ENCODE results near the gene PHOX2B.

GRCh38 chr4:41747230-41748055, 1.1 kb downstream of the PHOX2B start:
- TF ChIP-seq SUZ12 (IDR thresholded peaks at IDR 0.05; ENCODE audit: extremely low read depth, insufficient read depth, insufficient read length): no peak
- no peak for TF ChIP-seq YY1 (IDR thresholded peaks at IDR 0.05; ENCODE audit: insufficient read depth, insufficient read length)
